HG02610 (cell line): ENCODE results near the gene LDLRAD4.

ENCODE experiments used
- ATAC-seq: cut with Tn5 transposase; IDR thresholded peaks from one replicate; pipeline ENCODE4 v1.9.1; 2021; ENCODE audit warnings: mild to moderate bottlenecking, moderate library complexity; ENCODE audit not compliant: unreplicated experiment

LDLRAD4 gene

DNA sequence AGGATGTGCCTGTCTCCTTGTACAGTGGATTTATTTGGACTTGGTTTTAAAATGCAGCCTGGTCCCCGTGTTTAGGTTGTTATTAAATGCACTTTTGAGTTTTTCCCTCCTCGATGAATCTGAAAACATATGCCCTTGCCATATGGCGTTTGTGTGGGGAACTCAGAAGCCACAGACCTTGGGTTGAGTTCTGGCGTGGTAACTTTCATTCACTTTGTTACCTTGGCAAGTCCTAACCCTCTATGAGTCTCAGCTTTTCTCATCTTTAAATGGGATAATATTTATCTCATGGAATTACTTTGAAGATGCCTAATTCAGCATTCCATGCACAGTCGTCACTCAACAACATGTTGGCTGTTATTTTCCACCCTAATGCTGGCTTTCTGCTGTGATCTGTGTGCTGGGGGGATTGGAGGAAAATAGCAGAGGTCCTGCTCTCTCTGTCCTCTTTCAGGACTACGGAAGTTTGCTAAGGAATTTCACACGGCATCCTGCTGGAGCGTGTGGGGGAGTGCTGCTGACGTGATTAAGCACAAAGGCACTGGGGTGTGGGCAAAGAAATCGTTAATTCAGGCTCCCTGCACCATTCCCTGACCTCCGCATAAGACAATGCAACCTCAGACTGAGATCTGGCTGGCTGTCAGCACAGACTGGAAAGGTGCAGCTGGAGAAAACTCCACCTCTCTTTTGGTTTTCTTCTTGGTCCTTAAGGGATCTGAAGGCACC is 61.7 kb downstream of the LDLRAD4 start:
- ATAC-seq = no peak

DNA sequence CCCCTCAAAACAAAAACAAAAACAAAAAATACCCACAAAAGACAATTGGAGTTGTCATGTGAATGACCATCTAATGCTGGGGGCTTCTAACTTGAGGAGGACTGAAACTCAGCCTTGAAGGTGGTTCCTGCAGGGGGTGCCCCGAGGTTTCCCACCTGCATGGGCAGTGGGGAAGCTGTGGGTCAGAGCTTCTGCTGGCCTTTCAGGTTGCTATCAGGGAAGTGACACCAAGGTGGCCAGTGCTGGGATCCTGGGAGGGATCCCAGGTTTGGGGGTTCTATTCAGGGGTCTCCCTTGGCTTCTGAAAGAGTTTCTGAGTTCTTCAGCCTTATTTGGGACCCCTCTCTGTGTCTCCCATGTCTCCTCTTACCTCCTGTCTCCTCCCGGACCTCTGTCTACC is 62.8 kb downstream of the LDLRAD4 start:
- ATAC-seq = no peak

DNA sequence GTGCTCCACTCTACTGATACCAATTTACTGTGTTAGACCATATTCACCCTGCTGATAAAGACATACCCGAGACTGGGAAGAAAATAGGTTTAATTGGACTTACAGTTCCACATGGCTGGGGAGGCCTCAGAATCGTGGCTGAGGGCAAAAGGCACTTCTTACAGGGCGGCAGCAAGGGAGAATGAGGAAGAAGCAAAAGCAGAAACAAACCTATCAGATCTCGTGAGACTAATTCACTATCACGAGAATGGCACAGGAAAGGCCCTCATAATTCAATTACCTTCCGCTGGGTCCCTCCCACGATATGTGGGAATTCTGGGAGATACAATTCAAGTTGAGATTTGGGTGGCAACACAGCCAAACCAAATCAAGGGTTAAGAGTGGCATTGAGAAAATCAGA is 65.2 kb downstream of the LDLRAD4 start:
- no peak for ATAC-seq

DNA sequence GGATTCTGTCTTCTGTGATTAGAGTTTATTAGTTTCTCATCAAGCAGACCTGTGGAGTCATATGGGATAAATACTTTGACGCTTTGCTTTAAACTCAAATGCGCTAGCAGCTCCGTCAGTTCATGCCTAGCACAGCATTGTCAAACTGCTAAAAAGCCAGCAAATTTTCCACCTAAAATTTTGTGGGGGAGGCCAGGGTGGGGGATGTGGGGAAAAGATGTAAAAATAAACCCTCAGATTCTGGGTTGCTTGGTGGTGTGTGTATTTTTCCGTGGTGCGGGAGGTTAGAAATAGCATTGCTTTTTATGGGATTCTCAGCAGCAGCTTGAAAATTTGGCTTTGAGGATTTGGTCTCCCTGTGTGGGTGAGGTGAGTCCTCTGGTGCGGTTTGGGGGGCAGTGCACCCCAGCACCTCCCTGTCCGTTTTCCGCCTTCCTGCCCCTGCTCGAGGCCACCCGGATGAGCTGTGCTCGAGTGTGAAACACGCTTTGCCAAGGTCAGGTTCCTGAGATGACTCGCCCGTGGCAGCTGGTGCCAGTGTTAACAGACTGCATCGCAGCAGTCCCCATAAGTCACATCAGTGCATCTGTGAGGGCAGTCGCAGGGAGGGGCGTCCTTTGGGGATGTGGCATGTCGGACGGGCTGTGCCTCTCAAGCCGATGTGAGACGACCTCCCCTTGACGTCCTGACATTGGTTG is 65.9 kb downstream of the LDLRAD4 start:
- no peak for ATAC-seq

DNA sequence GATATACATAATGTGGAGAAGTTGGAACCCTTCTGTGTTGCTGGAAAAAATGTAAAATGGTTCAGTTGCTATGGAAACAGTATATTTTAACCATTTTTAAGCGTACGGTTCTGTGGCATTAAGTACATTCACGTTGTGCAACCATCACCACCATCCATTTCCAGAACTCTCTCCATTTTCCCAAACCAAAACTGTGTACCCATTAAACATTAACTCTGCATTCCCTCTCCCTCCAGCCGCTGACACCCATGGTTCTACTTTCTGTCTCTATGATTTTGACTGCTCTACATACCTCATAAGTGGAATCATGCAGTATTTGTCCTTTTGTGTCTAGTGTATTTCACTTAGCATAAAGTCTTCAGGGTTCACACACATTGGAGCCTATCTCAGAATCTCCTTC is 67.3 kb downstream of the LDLRAD4 start:
- no peak for ATAC-seq

DNA sequence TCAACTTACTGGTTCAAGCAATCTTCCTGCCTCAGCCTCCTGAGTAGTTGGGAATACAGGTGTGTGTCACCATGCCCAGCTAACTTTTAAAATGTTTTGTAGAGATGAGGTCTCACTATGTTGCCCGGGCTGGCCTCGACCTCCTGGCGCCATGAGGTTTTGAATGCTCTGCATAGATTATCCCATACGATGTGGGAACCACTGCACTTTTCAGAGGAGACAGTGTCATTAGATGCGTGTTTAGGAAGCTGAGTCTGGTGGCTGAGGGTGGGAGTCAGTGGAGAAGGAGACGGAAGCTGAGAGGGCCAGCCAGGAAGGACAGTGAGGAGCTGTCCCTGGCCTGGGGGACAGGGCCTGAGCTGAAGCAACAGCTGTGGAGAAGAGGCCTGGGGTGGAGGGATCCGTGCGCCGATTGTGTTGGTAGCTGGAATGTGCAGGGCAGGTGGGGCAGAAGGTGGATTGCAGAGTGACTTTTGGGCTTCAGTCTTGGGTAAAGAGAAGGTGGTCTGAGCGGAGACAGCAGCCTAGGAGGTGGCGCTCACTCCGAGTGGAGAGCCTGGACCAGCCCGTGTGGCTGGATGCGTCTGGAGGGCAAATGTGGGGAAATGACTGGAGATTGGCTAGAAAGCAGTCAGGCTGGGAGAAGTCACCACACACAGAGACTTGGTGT is 68.0 kb downstream of the LDLRAD4 start:
- no peak for ATAC-seq

DNA sequence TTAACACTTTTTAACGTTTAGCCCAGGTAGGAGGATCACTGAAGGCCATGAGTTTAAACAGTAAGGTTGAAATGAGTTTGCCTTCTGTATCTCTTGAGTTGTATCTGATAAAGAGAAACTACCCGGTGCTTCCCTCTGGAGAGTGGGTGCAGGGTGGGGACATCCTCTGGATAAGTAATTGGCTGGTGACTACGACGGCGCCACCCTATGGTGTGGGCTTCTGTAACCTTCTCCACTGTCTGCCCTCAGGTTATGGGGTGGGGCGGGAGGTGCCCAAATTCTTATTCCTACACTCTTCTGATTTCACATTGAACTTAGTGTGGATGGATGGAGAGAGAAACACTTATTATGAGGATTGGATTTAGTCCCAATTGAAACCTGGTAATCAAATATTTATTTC is 68.8 kb downstream of the LDLRAD4 start:
- no peak for ATAC-seq

DNA sequence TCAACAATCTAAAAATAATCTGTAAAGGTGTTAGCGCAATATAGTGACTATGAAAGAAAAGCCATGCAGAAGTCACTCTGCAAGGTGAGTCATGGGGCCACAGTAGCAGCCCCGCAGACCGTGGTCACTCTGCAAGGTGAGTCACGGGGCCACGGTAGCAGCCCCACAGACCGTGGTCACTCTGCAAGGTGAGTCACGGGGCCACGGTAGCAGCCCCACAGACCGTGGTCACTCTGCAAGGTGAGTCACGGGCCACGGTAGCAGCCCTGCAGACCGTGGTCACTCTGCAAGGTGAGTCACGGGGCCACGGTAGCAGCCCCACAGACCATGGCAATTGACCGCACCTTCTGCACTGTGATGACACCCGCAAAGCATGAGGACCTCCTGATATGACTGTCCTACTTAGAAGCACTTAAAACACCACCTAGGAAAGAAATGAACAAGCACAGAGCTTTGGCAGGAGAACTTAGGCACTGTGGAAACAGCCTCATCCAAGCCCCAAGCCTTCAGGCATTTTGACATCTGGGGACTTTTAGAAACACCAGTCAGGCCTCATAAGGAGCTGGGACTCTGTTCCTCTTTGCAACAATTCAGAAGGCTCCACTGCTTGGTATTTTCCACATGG is 70.1 kb downstream of the LDLRAD4 start:
- no peak for ATAC-seq

DNA sequence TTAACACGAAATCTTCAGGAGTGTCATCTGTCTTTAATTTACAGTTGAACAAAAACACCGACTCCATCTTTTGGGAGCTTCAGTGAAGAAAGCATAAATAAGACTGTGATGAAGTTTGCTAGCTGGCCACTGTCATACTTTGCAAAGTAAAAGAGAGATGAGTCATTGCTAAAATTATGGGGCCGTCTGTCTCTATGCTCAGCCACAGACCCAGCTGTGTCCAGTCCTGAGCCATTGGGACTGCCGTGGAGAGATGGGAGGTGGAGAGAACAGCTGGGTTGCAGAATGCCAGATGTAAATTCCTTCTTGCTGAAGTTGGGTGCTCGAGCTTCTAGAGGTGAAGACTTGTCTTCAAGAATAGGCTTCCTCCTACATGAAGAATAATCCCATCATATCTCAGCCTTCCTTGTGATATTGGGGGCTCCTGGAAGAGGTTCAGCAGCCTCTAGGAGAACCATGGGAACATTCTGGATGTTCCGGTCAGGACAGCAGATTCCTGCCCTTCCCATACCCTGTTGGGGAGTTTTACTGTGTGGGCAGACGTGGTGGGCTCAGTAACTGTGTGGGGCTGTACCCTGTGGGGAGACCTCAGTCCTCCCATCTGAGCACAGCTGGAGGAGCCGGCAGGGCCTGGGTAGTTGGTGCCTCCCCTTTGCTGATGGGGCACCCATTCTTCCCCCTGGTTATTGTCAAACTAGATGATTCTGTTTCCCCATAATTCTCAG is 71.1 kb downstream of the LDLRAD4 start:
- no peak for ATAC-seq

DNA sequence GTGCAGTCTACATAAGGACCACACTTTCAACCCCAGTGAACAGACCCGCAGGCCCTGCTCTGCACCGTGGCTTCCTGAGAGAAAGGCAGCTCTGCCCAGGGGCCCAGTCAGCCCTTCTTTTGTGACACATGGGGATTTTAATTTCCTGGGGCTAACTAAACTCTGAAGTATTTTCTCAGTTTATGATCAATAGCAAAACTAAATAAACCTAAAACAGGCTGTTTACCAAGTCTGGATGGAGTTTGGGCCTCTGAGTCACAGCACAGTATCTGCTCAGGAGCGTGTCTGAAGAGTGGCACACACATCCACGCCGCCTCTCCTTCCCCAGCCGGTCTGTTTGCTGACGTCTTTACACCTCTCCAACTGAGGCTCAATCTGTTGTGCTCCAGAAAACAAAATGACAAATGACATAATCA is 72.3 kb downstream of the LDLRAD4 start:
- no peak for ATAC-seq

DNA sequence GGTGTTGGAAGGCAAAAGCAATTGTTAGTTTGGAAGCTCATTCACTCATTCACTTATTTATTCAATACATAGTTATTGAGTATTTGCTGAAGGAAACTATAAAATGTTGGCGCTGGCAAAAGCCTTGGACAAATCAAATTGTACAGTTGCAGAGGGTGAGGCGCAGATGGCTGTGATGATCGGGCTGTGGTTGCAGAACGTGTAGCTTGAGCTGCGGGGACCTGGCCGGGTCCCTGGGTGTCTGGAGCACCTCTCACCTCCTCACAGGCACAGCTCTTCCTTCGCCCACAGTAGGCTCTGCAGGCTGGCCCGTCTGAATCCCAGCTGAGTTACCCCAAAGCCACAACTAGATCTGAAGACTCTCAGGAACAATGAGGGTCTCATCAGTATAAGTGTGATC is 72.7 kb downstream of the LDLRAD4 start:
- ATAC-seq = no peak

DNA sequence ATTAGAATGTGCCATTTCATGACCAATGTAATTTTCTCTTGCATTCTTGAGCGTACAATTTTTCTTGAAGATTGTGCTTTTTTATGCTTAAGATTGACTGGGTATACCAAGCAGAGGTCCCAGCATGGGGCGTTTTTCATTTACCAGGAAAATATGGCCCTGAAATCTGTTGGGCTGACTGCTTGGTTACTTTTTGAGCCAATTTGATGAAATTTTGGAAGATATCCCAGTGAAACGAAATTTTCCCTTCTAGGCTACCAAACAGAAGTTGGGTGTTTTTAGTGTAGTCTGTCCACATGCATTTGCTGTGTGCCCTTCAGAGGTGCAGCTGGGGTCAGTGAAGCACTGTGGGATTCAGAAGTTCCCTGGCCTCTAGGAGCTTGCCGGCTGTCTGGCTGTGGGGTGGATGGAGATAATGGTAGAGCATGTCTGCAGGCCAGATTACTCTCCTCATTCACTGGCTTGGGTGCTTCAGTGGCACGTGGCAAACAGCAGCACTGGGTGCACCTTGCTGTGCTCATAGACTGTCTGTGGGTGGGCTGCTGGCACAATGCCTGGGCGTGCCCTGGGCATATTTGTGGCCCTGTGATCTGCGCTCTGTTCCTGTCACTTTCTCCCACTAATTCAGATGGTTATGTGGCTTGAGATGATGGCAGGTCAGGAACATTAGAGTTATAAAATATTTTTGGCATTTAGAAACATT is 73.3 kb downstream of the LDLRAD4 start:
- no peak for ATAC-seq

DNA sequence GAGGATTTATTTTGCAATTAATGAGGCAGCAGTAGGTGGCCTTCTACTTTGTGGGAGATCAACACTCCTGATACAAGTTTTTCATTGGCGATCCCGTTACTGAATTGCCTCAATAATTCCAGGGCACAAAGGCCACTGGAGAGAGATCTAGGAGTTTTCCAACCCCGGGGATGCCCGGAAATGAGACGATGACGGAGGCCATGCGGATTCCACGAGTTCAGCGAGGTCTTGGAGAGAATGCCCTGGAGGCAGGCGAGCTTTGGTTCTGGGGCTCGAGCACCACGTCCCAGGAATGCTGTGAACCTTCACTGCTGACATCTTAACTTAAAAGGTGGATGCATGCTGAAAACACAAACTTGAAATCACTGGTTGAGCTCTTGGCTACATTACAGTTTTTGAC is 74.2 kb downstream of the LDLRAD4 start:
- ATAC-seq = no peak

DNA sequence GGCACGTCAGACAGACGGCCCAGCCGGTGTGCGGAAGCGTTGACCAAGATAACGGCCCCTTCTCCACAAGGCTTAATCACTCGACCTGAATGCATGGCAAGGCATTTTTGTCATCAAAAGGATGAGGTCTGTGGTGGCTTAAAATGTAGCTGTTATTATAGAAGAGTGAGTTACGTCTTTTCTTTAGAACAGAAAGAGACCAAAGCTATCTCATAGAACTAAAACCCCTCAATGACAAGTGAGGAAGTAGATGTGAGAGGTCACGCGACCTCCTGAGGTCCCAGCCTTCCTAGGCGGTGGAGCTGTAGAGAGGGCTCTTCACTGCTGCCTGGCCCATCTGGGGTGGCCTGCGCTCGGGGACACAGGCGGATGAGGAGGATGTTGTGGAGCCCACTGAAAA is 75.7 kb downstream of the LDLRAD4 start:
- ATAC-seq = no peak

DNA sequence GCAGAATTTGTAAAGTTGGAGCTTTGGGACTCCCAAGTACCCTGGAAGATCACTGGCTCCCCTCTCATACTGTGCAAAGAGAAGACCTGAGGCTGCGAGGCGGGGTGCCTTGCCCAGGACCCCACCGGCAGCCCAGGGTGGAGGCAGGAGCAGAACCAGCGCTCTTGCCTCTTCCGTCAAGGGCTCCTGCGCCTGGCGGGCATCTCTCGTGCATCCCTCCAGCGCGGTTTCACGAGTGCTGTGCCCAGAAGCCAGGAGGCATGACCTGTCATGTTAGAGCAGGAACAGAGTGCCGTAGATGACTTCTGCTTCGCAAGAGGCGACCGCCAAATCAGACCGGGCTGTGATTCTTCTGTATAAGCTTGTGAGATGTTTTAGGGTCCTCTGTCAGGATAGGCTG is 77.3 kb downstream of the LDLRAD4 start:
- no peak for ATAC-seq

DNA sequence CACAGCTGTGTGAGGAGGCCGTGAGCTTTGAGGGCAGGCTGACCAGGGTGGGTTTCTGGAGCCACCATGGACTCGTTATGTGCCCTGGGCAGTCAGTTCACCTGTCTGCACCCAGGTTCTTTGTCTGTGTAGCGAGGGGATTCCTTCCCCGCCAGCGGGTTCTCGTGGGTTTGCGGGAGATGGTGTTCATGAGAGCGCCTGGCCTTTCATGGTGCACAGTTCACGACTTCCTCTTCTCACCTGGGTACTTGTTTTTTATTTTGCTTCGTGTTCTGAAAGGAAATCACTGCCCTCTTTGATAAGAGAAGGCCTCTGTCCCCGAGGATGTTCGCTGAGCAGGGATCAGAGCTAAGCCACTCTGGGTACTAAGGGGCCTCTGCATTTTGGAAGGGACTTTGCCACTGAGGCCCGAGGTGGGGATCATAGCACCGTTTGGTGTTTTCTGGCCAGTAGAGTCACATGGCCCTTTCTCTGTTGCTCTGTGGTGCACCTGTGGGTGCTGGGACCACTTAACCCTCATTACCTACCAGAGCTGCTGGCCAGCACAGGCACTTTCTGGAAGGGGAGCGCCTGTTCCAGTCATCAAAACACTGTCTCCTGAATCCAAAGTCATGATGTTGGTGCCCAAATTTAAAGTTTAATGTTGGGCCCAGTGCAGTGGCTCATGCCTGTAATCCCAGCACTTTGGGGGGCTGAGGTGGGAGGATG is 78.5 kb downstream of the LDLRAD4 start:
- no peak for ATAC-seq

DNA sequence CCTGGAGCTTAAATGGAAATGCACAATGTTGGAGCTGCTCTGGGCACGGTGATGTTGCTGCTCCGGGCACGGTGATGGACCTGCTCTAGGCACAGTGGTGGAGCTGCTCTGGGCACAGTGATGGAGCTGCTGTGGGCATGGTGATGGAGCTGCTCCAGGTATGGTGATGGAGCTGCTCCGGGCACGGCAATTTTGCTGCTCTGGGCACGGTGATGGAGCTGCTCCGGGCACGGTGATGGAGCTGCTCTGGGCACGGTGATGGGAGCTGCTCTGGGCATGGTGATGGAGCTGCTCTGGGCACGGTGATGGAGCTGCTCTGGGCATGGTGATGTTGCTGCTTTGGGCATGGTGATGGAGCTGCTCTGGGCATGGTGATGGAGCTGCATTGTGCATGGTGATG is 79.7 kb downstream of the LDLRAD4 start:
- ATAC-seq = no peak

DNA sequence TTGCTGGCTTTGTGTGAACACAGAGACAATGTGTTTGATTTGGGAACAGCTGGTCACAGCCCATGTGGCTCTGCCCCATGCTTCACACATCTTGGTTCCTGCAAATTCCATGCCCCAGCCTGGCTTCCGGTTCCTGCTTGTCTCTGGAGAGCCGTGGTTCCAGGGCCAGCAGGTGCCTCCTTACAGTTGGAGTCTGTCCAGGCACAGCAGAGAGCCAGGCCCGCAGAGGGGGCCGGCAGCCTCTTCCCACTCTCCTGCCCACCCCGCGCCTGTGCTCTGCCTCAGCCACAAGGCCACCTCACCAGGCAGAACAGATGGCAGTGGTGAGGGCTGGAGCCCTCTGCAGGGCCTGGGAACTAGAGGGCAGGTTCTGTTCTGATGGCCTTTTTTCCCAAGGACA is 81.5 kb downstream of the LDLRAD4 start:
- no peak for ATAC-seq

DNA sequence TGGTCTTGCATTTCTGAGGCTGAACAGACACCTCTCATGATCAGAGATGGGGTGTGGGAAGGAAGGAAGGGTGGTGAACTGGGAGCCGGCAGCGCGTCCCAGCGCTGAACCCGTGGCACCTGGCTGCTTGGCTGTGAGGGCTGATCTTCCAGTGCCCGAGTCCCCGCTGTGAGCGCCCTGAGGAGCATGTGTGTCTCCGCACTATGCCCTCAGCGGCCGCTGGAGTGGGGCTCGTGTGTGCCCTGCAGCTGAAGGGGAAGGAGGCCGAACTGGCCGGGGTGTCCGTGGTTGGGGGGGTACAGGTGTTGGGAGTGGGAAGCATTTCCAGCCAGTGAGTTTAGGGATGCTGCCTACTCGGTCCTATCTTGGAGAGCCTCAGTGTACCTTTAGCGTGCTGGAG is 82.2 kb downstream of the LDLRAD4 start:
- ATAC-seq = no peak

DNA sequence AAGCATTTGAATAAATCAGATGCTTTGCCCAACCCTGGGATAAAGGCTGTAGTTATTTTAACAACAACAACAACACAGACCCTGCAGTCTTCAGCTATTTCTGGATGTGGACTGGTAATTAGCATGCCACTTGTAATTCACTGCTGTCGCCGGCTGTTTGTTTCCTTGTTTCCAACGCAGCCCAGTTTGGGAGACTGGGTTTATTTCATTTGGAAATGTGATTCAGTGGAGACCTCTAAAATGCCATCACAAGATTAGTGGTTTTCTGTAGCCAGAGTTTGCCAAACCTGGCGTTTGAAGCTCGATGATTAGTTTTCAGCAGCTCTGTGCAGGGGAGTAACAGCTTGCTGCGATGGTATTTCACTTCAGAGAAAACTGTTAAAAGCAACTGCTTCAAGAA is 83.5 kb downstream of the LDLRAD4 start:
- ATAC-seq = no peak
